ENCODE data around the gene RILPL1. TPM values are rescaled to one million over a fixed set of nuclear protein-coding genes. Genes with fewer than 3 reads are reported as not detected.
"Not testable (repeated sequence)": the region's sequence is repeated elsewhere in the genome, so short reads cannot be mapped to it uniquely, and the experiment has no call there.

RILPL1 gene
- total and polyA plus RNA-seq, 10 of the 15 experiments (the other 5 are each of a cell fraction or from before 2014, with no cell fraction given) = 0.05 to 0.61 (median 0.25) TPM

GRCh38 chr12:123559468-123559867 is 25.9 kb upstream of the RILPL1 start:
- BruUV-seq (replicated peaks) = no TSS peak
- FAIRE-seq (no peak), ATAC-seq (no peak), DNase-seq (ENCODE audit: low read depth, low spot score) (no peak)
- Histone ChIP-seq H3K4me3 (no peak overlapping the region), H3K9ac (ENCODE audit: control insufficient read depth, insufficient read depth, low read length) (no peak overlapping the region), H2AFZ (ENCODE audit: control insufficient read depth, low read depth, low read length) (no peak overlapping the region), H3K79me2 (ENCODE audit: control insufficient read depth, insufficient read depth, low read length) (no peaks in the 10 kb centered on the region), H3K36me3 (ENCODE audit: control insufficient read depth in 2 of 2, insufficient read depth in 2 of 2, low read length in 1 of 2) (no peaks in the 10 kb centered on the region), H3K4me1 (ENCODE audit: control insufficient read depth, insufficient read depth, low read length) (no peaks in the 10 kb centered on the region), H3K4me2 (ENCODE audit: control insufficient read depth, insufficient read depth) (no peak overlapping the region), H3K27me3 (replicated peaks in 1 of 2; ENCODE audit: control insufficient read depth in 2 of 2, insufficient read depth in 2 of 2, low read length in 1 of 2) (no peaks in the 10 kb centered on the region), H4K20me1 (ENCODE audit: control insufficient read depth, insufficient read depth) (no peaks in the 10 kb centered on the region), H3K9me3 (replicated peaks; ENCODE audit: control insufficient read depth, insufficient read depth, low read length) (no peaks in the 10 kb centered on the region), H3K27ac (ENCODE audit: control insufficient read depth, insufficient read depth) (no peak overlapping the region)
- ChIA-PET RAD21 (ENCODE audit: unreplicated experiment) (interaction anchor here (0.7 kb wide), 1 partner anchor 12 kb away, joined by 4 read pairs; no protein-coding TSS in a partner anchor), SMC1A (ENCODE audit: uncharacterized antibody, unreplicated experiment) (no interaction called here), POLR2A (interaction anchor here (0.5 to 0.6 kb wide), 2 partner anchors 294 to 970 kb away, joined by 4 to 7 read pairs; no protein-coding TSS in a partner anchor), CTCF (interaction anchor here (0.8 kb wide), 1 partner anchor 11 kb away, joined by 4 read pairs; no protein-coding TSS in a partner anchor)
- in situ Hi-C loops (cut with MboI) (no loop called here), intact Hi-C loops (cut with micrococcal nuclease; ENCODE audit: unreplicated experiment) (no loop called here)
- WGBS (ENCODE audit: insufficient coverage, insufficient replicate concordance, low lambda C conversion rate, missing lambda C conversion rate) = 0% methylated on average over 3 of the region's 3 CpGs
- no peak for TF ChIP-seq ATF2 (IDR thresholded peaks at IDR 0.05; ENCODE audit: low read length)
- TF ChIP-seq POLR2A (IDR thresholded peaks at IDR 0.05; ENCODE audit: low read depth, low read length) = no peak
- no peak for TF ChIP-seq GATAD2B (conservative IDR thresholded peaks at IDR 0.05; ENCODE audit: low read depth)
- TF ChIP-seq NFYB (IDR thresholded peaks at IDR 0.05; ENCODE audit: insufficient read depth, low read depth, low read length) = no peak
- TF ChIP-seq SMC3 (IDR thresholded peaks at IDR 0.05; ENCODE audit: borderline replicate concordance, low read length) = no peak
- TF ChIP-seq YY1 (IDR thresholded peaks at IDR 0.05; ENCODE audit: low read depth, low read length) = no peak
- TF ChIP-seq SUPT20H (IDR thresholded peaks at IDR 0.05; ENCODE audit: borderline replicate concordance, control insufficient read depth, low read depth, low read length) = no peak
- no peak for TF ChIP-seq BMI1 (IDR thresholded peaks at IDR 0.05; ENCODE audit: borderline replicate concordance)
- no peak for TF ChIP-seq NFYA (IDR thresholded peaks at IDR 0.05; ENCODE audit: borderline replicate concordance, low read depth, low read length)
- TF ChIP-seq ELK1 (IDR thresholded peaks at IDR 0.05; ENCODE audit: low read depth, low read length) = no peak

GRCh38 chr12:123558487-123558886 is 25.0 kb upstream of the RILPL1 start:
- H2AFZ ChIP-seq (ENCODE audit: control insufficient read depth, low read depth, low read length); intact Hi-C loops (cut with micrococcal nuclease; ENCODE audit: unreplicated experiment); DNase-seq (ENCODE audit: low read depth, low spot score); H3K4me1 ChIP-seq (ENCODE audit: control insufficient read depth, insufficient read depth, low read length); H4K20me1 ChIP-seq (ENCODE audit: control insufficient read depth, insufficient read depth); H3K36me3 ChIP-seq (ENCODE audit: control insufficient read depth in 2 of 2, insufficient read depth in 2 of 2, low read length in 1 of 2); ATAC-seq; H3K27me3 ChIP-seq (replicated peaks in 1 of 2; ENCODE audit: control insufficient read depth in 2 of 2, insufficient read depth in 2 of 2, low read length in 1 of 2); FAIRE-seq; H3K79me2 ChIP-seq (ENCODE audit: control insufficient read depth, insufficient read depth, low read length); CTCF ChIA-PET; H3K9me3 ChIP-seq (replicated peaks; ENCODE audit: control insufficient read depth, insufficient read depth, low read length); H3K4me3 ChIP-seq; BruUV-seq (replicated peaks); in situ Hi-C loops (cut with MboI); RAD21 ChIA-PET (ENCODE audit: unreplicated experiment); H3K27ac ChIP-seq (ENCODE audit: control insufficient read depth, insufficient read depth); H3K4me2 ChIP-seq (ENCODE audit: control insufficient read depth, insufficient read depth); H3K9ac ChIP-seq (ENCODE audit: control insufficient read depth, insufficient read depth, low read length); POLR2A ChIA-PET; SMC1A ChIA-PET (ENCODE audit: uncharacterized antibody, unreplicated experiment): not testable (repeated sequence)
- WGBS (ENCODE audit: insufficient coverage, insufficient replicate concordance, low lambda C conversion rate, missing lambda C conversion rate) = 78% methylated on average over 14 of the region's 14 CpGs

Measured in GM12878 (cell line).